HepG2 (cell line): ENCODE measurements around the gene DUSP16. TPM values are rescaled to one million over a fixed set of nuclear protein-coding genes. Genes with fewer than 3 reads are reported as not detected.
"Not testable (repeated sequence)": the region's sequence is repeated elsewhere in the genome, so short reads cannot be mapped to it uniquely, and the experiment has no call there.

ENCODE experiments used
- ATAC-seq: fragments of 200-7000 bp; cut with Tn5 transposase; 3 replicates; pipeline ENCODE4 v1.9.1; 2020; ENCODE audit warnings: mild to moderate bottlenecking, moderate library complexity
- BruUV-seq: library from RNA; stranded (reverse); fragments of 400-500 nt; replicated peaks from 2 replicates; lab custom pipeline; 2021; lab: Mats Ljungman, UMichigan
- CTCF ChIA-PET: fragments of 300-600 bp; formaldehyde crosslinking; extraction: SDS; loops from one replicate; lab custom pipeline; 2021; ENCODE audit warnings: low total read pairs, inconsistent platforms, low intra/inter-chr PET ratio; lab: Yijun Ruan, JAX
- POLR2A ChIA-PET: fragments of 350-600 bp; sonication (Branson Sonifier 250); formaldehyde crosslinking; loops from one replicate; lab custom pipeline; 2020; ENCODE audit warnings: antibody characterized with exemption, inconsistent platforms; lab: Yijun Ruan, JAX
- DNase-seq: peaks from one replicate; pipeline ENCODE4 v3.0.0-alpha.2; 2015; ENCODE audit warnings: low spot score
- FAIRE-seq: peaks from 3 replicates; lab custom pipeline; 2011; peaks lifted over from hg19 to GRCh38; lab: Jason Lieb, UNC
- H2AFZ ChIP-seq: one replicate; pipeline ENCODE4 v1.6.1; 2011; ENCODE audit warnings: low read length, inconsistent platforms
- H3K27ac ChIP-seq: fragments of 300-600 bp; 3 replicates; pipeline ENCODE4 v1.8.0; 2011; ENCODE audit warnings: mixed run types, mild to moderate bottlenecking, mixed read lengths, low read length, inconsistent platforms; ENCODE audit not compliant: insufficient read depth; ENCODE audit errors: extremely low read length
- H3K27me3 ChIP-seq, 2 experiments: fragments of 200-600 bp in 1 of 2; 2 replicates in 1 of 2; 3 replicates in 1 of 2; pipeline versions ENCODE4 v1.6.0 to v1.8.0; 2011; ENCODE audit warnings: low read length in 2 of 2, mild to moderate bottlenecking in 2 of 2, moderate library complexity in 2 of 2, inconsistent platforms in 1 of 2; ENCODE audit not compliant: insufficient read depth in 2 of 2, control insufficient read depth in 1 of 2
- H3K36me3 ChIP-seq, 2 experiments: fragments of 200-600 bp in 1 of 2; replicated peaks in 1 of 2; 2 replicates in 1 of 2; 3 replicates in 1 of 2; pipeline versions ENCODE4 v1.5.1 to v1.8.0; 2011; ENCODE audit warnings: low read length in 2 of 2, inconsistent platforms in 1 of 2; ENCODE audit not compliant: insufficient read depth in 2 of 2, control insufficient read depth in 1 of 2
- H3K4me1 ChIP-seq: 2 replicates; pipeline ENCODE4 v1.5.1; 2012; ENCODE audit warnings: low read length, inconsistent platforms; ENCODE audit not compliant: insufficient read depth
- H3K4me2 ChIP-seq: 2 replicates; pipeline ENCODE4 v1.6.0; 2011; ENCODE audit warnings: low read depth, low read length, inconsistent platforms
- H3K4me3 ChIP-seq, 3 experiments: fragments of 200-600 bp in 1 of 3; sonication (generic), shearing (Covaris generic) in 1 of 3; replicated peaks in 1 of 3; 2 replicates each; pipeline ENCODE4 v1.5.1; 2011 to 2016; ENCODE audit warnings: low read length in 3 of 3, inconsistent platforms in 2 of 3, low read depth in 2 of 3, mild to moderate bottlenecking in 2 of 3, control low read depth in 1 of 3, mixed read lengths in 1 of 3; ENCODE audit not compliant: insufficient read depth in 1 of 3
- H3K79me2 ChIP-seq: one replicate; pipeline ENCODE4 v1.6.1; 2011; ENCODE audit warnings: low read length, inconsistent platforms; ENCODE audit not compliant: insufficient read depth
- H3K9ac ChIP-seq: 2 replicates; pipeline ENCODE4 v1.6.0; 2011; ENCODE audit warnings: mild to moderate bottlenecking, low read depth, low read length, inconsistent platforms; ENCODE audit not compliant: insufficient read depth
- H3K9me3 ChIP-seq: 2 replicates; pipeline ENCODE4 v1.5.1; 2012; ENCODE audit warnings: mild to moderate bottlenecking, low read length
- H4K20me1 ChIP-seq: 2 replicates; pipeline ENCODE4 v1.6.0; 2011; ENCODE audit warnings: inconsistent platforms, mild to moderate bottlenecking, low read length, moderate library complexity; ENCODE audit not compliant: insufficient read depth
- AGO2 ChIP-seq: fragments of 200-400 bp; formaldehyde crosslinking; optimal IDR thresholded peaks from 2 replicates; pipeline ENCODE3; 2017; ENCODE audit warnings: mild to moderate bottlenecking, low read depth, low read length, moderate library complexity
- ARID3A ChIP-seq: IDR thresholded peaks from 2 replicates; pipeline ENCODE4 v1.6.1; 2012; ENCODE audit warnings: low read depth, low read length, improper control_type of control experiment
- NFYB ChIP-seq: sonication (generic); formaldehyde crosslinking; IDR thresholded peaks from 2 replicates; pipeline ENCODE4 v1.4.0; 2020; ENCODE audit warnings: missing genetic modification reagents
- NFYC ChIP-seq: IDR thresholded peaks from 2 replicates; pipeline ENCODE4 v1.6.1; 2016; ENCODE audit warnings: missing genetic modification reagents, missing compliant biosample characterization
- PRMT3 ChIP-seq: sonication (generic); formaldehyde crosslinking; IDR thresholded peaks from 2 replicates; pipeline ENCODE4 v1.8.1; 2022; ENCODE audit warnings: low read depth, mild to moderate bottlenecking, moderate library complexity, missing genetic modification reagents, borderline replicate concordance
- RBM22 ChIP-seq: fragments of 200-400 bp; formaldehyde crosslinking; optimal IDR thresholded peaks from 2 replicates; pipeline ENCODE3; 2017; ENCODE audit warnings: mild to moderate bottlenecking, low read length, moderate library complexity
- SAP130 ChIP-seq: IDR thresholded peaks from 2 replicates; pipeline ENCODE4 v1.6.1; 2016; ENCODE audit warnings: low read depth
- ZMAT3 ChIP-seq: sonication (generic); formaldehyde crosslinking; conservative IDR thresholded peaks from 2 replicates; pipeline ENCODE4 v1.7.0; 2021; ENCODE audit warnings: missing genetic modification reagents
- ZMYM4 ChIP-seq: sonication (generic); formaldehyde crosslinking; IDR thresholded peaks from 2 replicates; pipeline ENCODE4 v1.8.1; 2023; ENCODE audit warnings: mild to moderate bottlenecking, missing genetic modification reagents
- ZNF687 ChIP-seq: sonication (generic); formaldehyde crosslinking; IDR thresholded peaks from 2 replicates; pipeline ENCODE4 v1.5.1; 2020; ENCODE audit warnings: mild to moderate bottlenecking, missing genetic modification reagents, moderate library complexity
- WGBS: methylation state at CpG from one replicate; pipeline ENCODE4 v1.1.6; 2017; ENCODE audit warnings: low lambda C conversion rate; 5-methylcytosine and 5-hydroxymethylcytosine counted together
- in situ Hi-C: cut with HindIII; loops from 2 replicates; pipeline ENCODE4 v1.10.0; 2017; ENCODE audit warnings: low pct_unique_long_range_greater_than_20kb; ENCODE audit not compliant: extremely low pct_ligation_motif_present
- intact Hi-C: fragments of 100-400 bp; cut with micrococcal nuclease; formaldehyde crosslinking; loops from one replicate; pipeline ENCODE4 v1.10.0; 2022; ENCODE audit not compliant: unreplicated experiment
- polyA plus RNA-seq, 8 experiments: library from polyadenylated mRNA; depleted of rRNA in 3 of 8; stranded (reverse) in 7 of 8; unstranded in 1 of 8; fragments of >200 nt; fragmentation: Illumina TruSeq in 4 of 8; extraction: Trizol in 4 of 8; gene quantifications; 2 replicates each; pipeline versions ENCODE4 v1.2.1 to v1.2.3, GENCODE V29; 2011 to 2016; ENCODE audit warnings: low read depth in 4 of 8, missing spikeins in 1 of 8, mixed read lengths in 1 of 8; ENCODE audit not compliant: insufficient read depth in 1 of 8
- total RNA-seq, 5 experiments: library from RNA; depleted of rRNA; stranded (reverse); fragments of >200 nt; fragmentation: Illumina TruSeq; extraction: Trizol; gene quantifications; 2 replicates each; pipeline ENCODE4 v1.2.3, GENCODE V29; 2016; ENCODE audit warnings: low read depth in 1 of 5

The DUSP16 gene
- total and polyA plus RNA-seq, 2 of the 13 experiments (the other 11 are each of a cell fraction or from before 2014, with no cell fraction given), result 45.7 to 46.6 TPM

- TF ChIP-seq ARID3A (no peak), ZMAT3 (CRISPR knock-in tag) (no peak), RBM22 (peak; percentile 90), SAP130 (no peak), PRMT3 (CRISPR knock-in tag) (0 out of 2 replicates have a peak, but pooled peaks have one; percentile 9)
These were observed 89.4 kb downstream of the DUSP16 start (continued) for GRCh38 chr12:12473223-12473622.

- H3K27ac ChIP-seq, H3K9me3 ChIP-seq, DNase-seq, BruUV-seq, H3K79me2 ChIP-seq, H3K4me2 ChIP-seq, in situ Hi-C loops, H3K4me1 ChIP-seq, H3K9ac ChIP-seq, FAIRE-seq, CTCF ChIA-PET, H3K27me3 ChIP-seq, H4K20me1 ChIP-seq, H2AFZ ChIP-seq, intact Hi-C loops, H3K4me3 ChIP-seq: not testable (repeated sequence)
- ATAC-seq, result peak; percentile 28
- TF ChIP-seq ZMYM4 (CRISPR knock-in tag) (0 out of 2 replicates have a peak, but pooled peaks have one; percentile 24), ZNF687 (peak; percentile 54), NFYC (CRISPR knock-in tag) (peak; percentile 61; the same call in 1 of the 2 replicates), AGO2 (peak; percentile 87), NFYB (CRISPR knock-in tag) (peak; percentile 64)
- POLR2A ChIA-PET, result interaction anchor here (1.2 kb wide), 1 partner anchor 96 kb away, joined by 3 read pairs; no protein-coding TSS in a partner anchor
- WGBS, result 90% methylated on average over 12 of the region's 37 CpGs
- H3K36me3 ChIP-seq, result peaks cover 6 to 27% of the 10 kb centered on the region in 2 experiments
These were observed 90.4 kb downstream of the DUSP16 start for GRCh38 chr12:12471982-12472961.
